ENCODE results near the gene DGKI.
"Not testable (repeated sequence)": the region's sequence is repeated elsewhere in the genome, so short reads cannot be mapped to it uniquely, and the experiment has no call there.

DGKI gene

DNA sequence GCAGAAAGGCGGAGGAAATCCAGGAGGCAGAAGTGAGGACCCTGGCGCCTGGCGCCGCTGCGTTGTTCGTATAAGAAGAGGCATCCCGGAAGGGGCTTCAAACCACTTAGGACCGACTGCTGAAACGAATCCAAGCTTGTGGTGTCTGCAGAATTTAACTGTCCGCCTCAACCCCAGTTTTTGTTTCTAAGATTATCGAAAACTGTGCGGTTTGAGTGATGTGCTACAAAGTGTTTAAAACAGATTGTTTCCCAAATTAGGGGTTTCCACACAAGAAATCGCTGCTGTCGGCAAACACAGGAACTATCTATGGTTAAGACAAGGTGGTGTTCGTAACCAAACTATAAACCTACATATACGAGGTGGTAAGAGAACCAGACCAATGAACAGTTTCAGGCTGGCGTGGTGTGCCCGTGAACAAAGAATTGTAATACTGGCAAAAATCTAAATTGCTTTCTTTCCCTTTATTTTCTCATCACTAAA lies 835 bp upstream of the DGKI start:
- no peaks in the 10 kb centered on the region for H3K36me3 ChIP-seq (ENCODE audit: insufficient read depth, low read length)
- H3K9ac ChIP-seq (ENCODE audit: low read length) = no peak overlapping the region
- H3K27ac ChIP-seq (ENCODE audit: low read depth, low read length) = no peak overlapping the region

GRCh38 chr7:137846549-137846826 lies 286 bp downstream of the DGKI start:
- no peaks in the 10 kb centered on the region for H3K36me3 ChIP-seq (ENCODE audit: insufficient read depth, low read length)
- H3K4me3 ChIP-seq (ENCODE audit: low read depth in 1 of 2, low read length in 2 of 2) = no peak overlapping the region
- no peak overlapping the region for H3K9ac ChIP-seq (ENCODE audit: low read length)
- no peak overlapping the region for H3K27ac ChIP-seq (ENCODE audit: low read depth, low read length)
- peaks cover 38 to 41% of the 10 kb centered on the region in 2 donors for H3K27me3 ChIP-seq (ENCODE audit: control insufficient read depth in 1 of 2, insufficient read depth in 2 of 2, low read length in 2 of 2)
- no peaks in the 10 kb centered on the region for H3K9me3 ChIP-seq (ENCODE audit: low read length)
- H3K4me1 ChIP-seq (ENCODE audit: insufficient read depth, low read length) = peaks cover 12% of the 10 kb centered on the region

More for the DNA sequence above, 835 bp upstream of the DGKI start:
- Histone ChIP-seq H3K4me3 (ENCODE audit: low read depth in 1 of 2, low read length in 2 of 2) (no peak overlapping the region), H3K4me1 (ENCODE audit: insufficient read depth, low read length) (peaks cover 12% of the 10 kb centered on the region), H3K27me3 (ENCODE audit: control insufficient read depth in 1 of 2, insufficient read depth in 2 of 2, low read length in 2 of 2) (peaks cover 38 to 41% of the 10 kb centered on the region in 2 donors), H3K9me3 (ENCODE audit: low read length) (no peaks in the 10 kb centered on the region)

DNA sequence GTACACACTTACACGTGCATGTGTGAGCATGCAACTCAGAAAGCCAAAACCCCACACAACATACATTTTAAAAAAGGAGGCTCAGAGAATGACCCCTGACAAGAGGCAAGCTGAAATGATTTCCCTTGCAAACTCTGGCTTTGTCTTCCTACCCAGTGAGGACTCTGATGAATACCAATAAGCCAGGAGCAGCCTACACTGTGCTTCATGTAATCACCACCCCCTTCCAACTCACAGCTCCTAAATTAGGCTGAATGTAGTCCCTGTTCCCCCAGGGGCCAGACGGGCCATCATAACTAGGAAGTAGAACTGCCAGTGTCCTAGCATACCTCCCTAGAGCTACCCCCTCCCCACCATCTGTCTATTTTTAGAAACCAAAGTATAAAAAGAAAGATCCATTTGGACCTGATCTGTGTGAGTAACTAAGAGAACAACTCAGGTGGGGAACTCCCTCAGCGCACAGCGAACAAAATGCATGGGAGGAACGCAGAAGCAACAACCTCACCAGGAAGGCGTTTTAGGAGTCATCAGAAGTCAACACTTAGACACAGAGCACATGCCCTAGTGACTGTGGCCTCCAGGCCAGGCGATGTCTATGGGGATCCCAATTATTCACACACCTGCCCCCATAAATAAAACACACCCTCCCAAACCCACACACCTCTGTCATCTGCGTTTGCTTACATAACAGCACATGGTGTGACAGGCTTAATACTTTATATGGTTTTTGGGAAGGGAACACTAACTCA lies 1.9 kb downstream of the DGKI start:
- no peak overlapping the region for H3K27ac ChIP-seq (ENCODE audit: low read depth, low read length)
- peaks cover 38 to 41% of the 10 kb centered on the region in 2 donors for H3K27me3 ChIP-seq (ENCODE audit: control insufficient read depth in 1 of 2, insufficient read depth in 2 of 2, low read length in 2 of 2)
- no peak overlapping the region for H3K4me3 ChIP-seq (ENCODE audit: low read depth in 1 of 2, low read length in 2 of 2)
- H3K36me3 ChIP-seq (ENCODE audit: insufficient read depth, low read length) = no peaks in the 10 kb centered on the region
- H3K4me1 ChIP-seq (ENCODE audit: insufficient read depth, low read length) = peaks cover 12% of the 10 kb centered on the region
- H3K9me3 ChIP-seq (ENCODE audit: low read length) = no peaks in the 10 kb centered on the region
- no peak overlapping the region for H3K9ac ChIP-seq (ENCODE audit: low read length)

- H3K27ac ChIP-seq (ENCODE audit: low read depth, low read length) = no peak overlapping the region
- H3K4me3 ChIP-seq (ENCODE audit: low read depth in 1 of 2, low read length in 2 of 2) = no peak overlapping the region
- H3K9ac ChIP-seq (ENCODE audit: low read length) = no peak overlapping the region
- H3K9me3 ChIP-seq (ENCODE audit: low read length) = no peaks in the 10 kb centered on the region
- no peaks in the 10 kb centered on the region for H3K4me1 ChIP-seq (ENCODE audit: insufficient read depth, low read length)
- H3K36me3 ChIP-seq (ENCODE audit: insufficient read depth, low read length) = no peaks in the 10 kb centered on the region
- peaks cover 15 to 16% of the 10 kb centered on the region in 2 donors for H3K27me3 ChIP-seq (ENCODE audit: control insufficient read depth in 1 of 2, insufficient read depth in 2 of 2, low read length in 2 of 2)
Observed at GRCh38 chr7:137839903-137840779, 6.6 kb downstream of the DGKI start.

DNA sequence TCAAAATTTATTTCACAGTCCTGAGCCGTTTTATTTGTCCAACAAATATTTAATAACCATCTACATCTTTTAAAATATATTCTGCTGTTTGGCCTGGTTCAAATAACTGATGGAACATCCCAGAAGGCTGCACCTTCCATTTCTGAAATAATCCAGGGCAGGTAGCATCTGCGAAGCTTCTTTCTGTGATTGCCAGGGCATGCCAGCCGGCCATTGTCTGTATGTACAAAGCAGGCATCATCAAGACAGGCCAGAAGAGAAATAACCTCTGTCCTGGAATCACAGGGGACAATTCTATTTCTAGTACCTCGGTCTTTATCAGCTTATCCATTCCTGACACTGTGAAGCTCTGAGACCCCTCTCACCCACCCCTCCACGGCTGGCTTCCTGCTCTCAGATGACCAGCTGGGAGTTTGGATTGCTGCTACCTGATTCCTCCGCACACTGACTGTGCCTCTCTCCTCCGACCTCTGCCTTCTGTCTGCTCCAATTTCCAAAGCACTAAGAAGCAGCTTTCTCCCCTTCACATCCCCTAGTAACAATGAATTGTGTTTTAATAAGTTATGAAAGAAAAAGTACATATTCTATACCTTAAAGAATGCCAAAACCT lies 8.0 kb downstream of the DGKI start:
- H3K27me3 ChIP-seq (ENCODE audit: control insufficient read depth in 1 of 2, insufficient read depth in 2 of 2, low read length in 2 of 2) = peaks cover 2% of the 10 kb centered on the region in 2 donors
- H3K36me3 ChIP-seq (ENCODE audit: insufficient read depth, low read length) = no peaks in the 10 kb centered on the region
- no peak overlapping the region for H3K4me3 ChIP-seq (ENCODE audit: low read depth in 1 of 2, low read length in 2 of 2)
- no peak overlapping the region for H3K27ac ChIP-seq (ENCODE audit: low read depth, low read length)
- no peaks in the 10 kb centered on the region for H3K4me1 ChIP-seq (ENCODE audit: insufficient read depth, low read length)
- no peak overlapping the region for H3K9ac ChIP-seq (ENCODE audit: low read length)
- no peaks in the 10 kb centered on the region for H3K9me3 ChIP-seq (ENCODE audit: low read length)

DNA sequence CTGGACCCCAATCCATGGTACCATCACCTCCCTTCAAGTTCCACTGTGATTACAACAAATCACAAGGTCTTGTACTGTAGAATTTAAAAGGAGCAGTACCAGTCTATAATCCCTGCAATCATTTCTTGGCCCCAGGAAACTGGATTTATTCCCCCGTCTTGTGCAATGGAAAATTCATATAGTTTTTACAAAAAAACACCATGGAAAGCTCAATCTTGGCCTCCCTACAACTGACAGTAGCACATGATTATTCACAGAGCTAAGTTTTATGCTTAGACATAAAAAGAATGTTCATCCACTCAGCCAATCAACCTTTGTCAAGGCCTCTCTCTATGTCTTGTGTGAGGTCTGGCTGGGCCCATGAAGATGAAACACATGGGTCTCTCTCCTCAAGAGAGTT lies 10.2 kb downstream of the DGKI start:
- no peak overlapping the region for H3K4me3 ChIP-seq (ENCODE audit: low read depth in 1 of 2, low read length in 2 of 2)
- no peak overlapping the region for H3K27ac ChIP-seq (ENCODE audit: low read depth, low read length)
- no peaks in the 10 kb centered on the region for H3K27me3 ChIP-seq (ENCODE audit: control insufficient read depth in 1 of 2, insufficient read depth in 2 of 2, low read length in 2 of 2)
- H3K36me3 ChIP-seq (ENCODE audit: insufficient read depth, low read length) = no peaks in the 10 kb centered on the region
- no peak overlapping the region for H3K9ac ChIP-seq (ENCODE audit: low read length)
- no peaks in the 10 kb centered on the region for H3K9me3 ChIP-seq (ENCODE audit: low read length)
- H3K4me1 ChIP-seq (ENCODE audit: insufficient read depth, low read length) = no peaks in the 10 kb centered on the region

DNA sequence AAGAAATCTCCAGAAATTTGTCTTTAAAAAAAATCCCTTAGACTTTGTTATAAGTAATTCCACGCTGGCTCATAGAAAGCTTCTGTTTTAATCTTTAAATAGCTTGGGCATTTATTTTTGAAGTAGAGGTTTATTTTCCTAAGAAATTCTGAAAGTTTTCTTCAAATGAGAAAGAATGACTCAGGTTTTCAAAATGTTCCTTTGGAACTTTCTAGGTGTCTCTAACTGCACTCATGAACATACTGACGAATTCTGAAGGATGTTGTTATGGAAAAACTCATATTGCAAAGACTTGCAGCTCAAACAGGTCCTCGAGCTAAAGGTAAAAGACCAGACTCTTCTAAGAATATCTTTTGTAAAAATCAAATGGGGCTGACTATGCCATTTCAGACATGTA lies 10.7 kb downstream of the DGKI start:
- no peaks in the 10 kb centered on the region for H3K9me3 ChIP-seq (ENCODE audit: low read length)
- no peak overlapping the region for H3K27ac ChIP-seq (ENCODE audit: low read depth, low read length)
- no peaks in the 10 kb centered on the region for H3K36me3 ChIP-seq (ENCODE audit: insufficient read depth, low read length)
- H3K27me3 ChIP-seq (ENCODE audit: control insufficient read depth in 1 of 2, insufficient read depth in 2 of 2, low read length in 2 of 2) = no peaks in the 10 kb centered on the region
- H3K9ac ChIP-seq (ENCODE audit: low read length) = no peak overlapping the region
- H3K4me1 ChIP-seq (ENCODE audit: insufficient read depth, low read length) = no peaks in the 10 kb centered on the region
- H3K4me3 ChIP-seq (ENCODE audit: low read depth in 1 of 2, low read length in 2 of 2) = no peak overlapping the region

DNA sequence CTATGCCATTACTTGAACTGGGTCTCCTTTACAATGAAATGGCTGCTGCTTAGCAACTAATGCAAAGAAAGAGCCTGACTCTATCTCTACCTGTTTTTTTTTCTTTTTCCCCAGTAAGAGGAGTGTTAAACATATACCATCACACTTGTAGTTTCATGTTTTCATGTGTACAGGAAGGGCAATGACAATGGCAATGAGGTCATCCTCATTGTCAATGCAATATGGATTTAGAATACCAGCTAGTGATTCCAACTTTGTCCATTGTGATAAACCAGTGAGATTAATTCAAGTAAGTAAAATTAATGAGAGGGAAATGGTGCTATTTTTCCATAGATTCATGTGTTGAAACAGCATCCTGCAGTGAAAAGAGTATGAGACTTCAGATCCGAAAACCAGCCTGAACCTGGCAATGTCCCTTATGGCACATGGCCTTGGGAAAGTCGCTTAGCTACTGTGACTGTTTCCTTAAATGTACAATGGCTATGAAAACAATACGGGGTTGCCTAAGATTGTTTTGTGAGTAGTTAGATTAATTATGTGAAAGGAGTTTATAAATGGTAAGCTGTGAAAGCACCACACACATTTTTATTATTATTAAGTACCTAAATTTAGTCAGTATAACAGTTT lies 11.2 kb downstream of the DGKI start:
- Histone ChIP-seq H3K4me1 (ENCODE audit: insufficient read depth, low read length) (no peaks in the 10 kb centered on the region), H3K4me3 (ENCODE audit: low read depth in 1 of 2, low read length in 2 of 2) (no peak overlapping the region), H3K27me3 (ENCODE audit: control insufficient read depth in 1 of 2, insufficient read depth in 2 of 2, low read length in 2 of 2) (no peaks in the 10 kb centered on the region), H3K9me3 (ENCODE audit: low read length) (no peaks in the 10 kb centered on the region), H3K9ac (ENCODE audit: low read length) (no peak overlapping the region), H3K36me3 (ENCODE audit: insufficient read depth, low read length) (no peaks in the 10 kb centered on the region), H3K27ac (ENCODE audit: low read depth, low read length) (no peak overlapping the region)

- no peaks in the 10 kb centered on the region for H3K9me3 ChIP-seq (ENCODE audit: low read length)
- H3K4me3 ChIP-seq (ENCODE audit: low read depth in 1 of 2, low read length in 2 of 2) = no peak overlapping the region
- no peaks in the 10 kb centered on the region for H3K4me1 ChIP-seq (ENCODE audit: insufficient read depth, low read length)
- no peak overlapping the region for H3K9ac ChIP-seq (ENCODE audit: low read length)
- no peaks in the 10 kb centered on the region for H3K27me3 ChIP-seq (ENCODE audit: control insufficient read depth in 1 of 2, insufficient read depth in 2 of 2, low read length in 2 of 2)
- H3K36me3 ChIP-seq (ENCODE audit: insufficient read depth, low read length) = no peaks in the 10 kb centered on the region
- H3K27ac ChIP-seq (ENCODE audit: low read depth, low read length) = no peak overlapping the region
Observed at GRCh38 chr7:137834552-137834951, 12.2 kb downstream of the DGKI start.

- not testable (repeated sequence) for H3K9ac ChIP-seq (ENCODE audit: low read length); H3K27ac ChIP-seq (ENCODE audit: low read depth, low read length); H3K36me3 ChIP-seq (ENCODE audit: insufficient read depth, low read length); H3K9me3 ChIP-seq (ENCODE audit: low read length); H3K4me1 ChIP-seq (ENCODE audit: insufficient read depth, low read length); H3K4me3 ChIP-seq (ENCODE audit: low read depth in 1 of 2, low read length in 2 of 2); H3K27me3 ChIP-seq (ENCODE audit: control insufficient read depth in 1 of 2, insufficient read depth in 2 of 2, low read length in 2 of 2)
Observed at GRCh38 chr7:137832990-137833389, 13.8 kb downstream of the DGKI start.

- Histone ChIP-seq H3K4me3 (ENCODE audit: low read depth in 1 of 2, low read length in 2 of 2) (no peak overlapping the region), H3K36me3 (ENCODE audit: insufficient read depth, low read length) (no peaks in the 10 kb centered on the region), H3K27ac (ENCODE audit: low read depth, low read length) (no peak overlapping the region), H3K9ac (ENCODE audit: low read length) (no peak overlapping the region), H3K9me3 (ENCODE audit: low read length) (no peaks in the 10 kb centered on the region), H3K4me1 (ENCODE audit: insufficient read depth, low read length) (no peaks in the 10 kb centered on the region), H3K27me3 (ENCODE audit: control insufficient read depth in 1 of 2, insufficient read depth in 2 of 2, low read length in 2 of 2) (no peaks in the 10 kb centered on the region)
Observed at GRCh38 chr7:137832382-137832781, 14.4 kb downstream of the DGKI start.
